ENCODE results near the gene IL1B. TPM values are rescaled to one million over a fixed set of nuclear protein-coding genes. Genes with fewer than 3 reads are reported as not detected.

IL1B gene
- total RNA-seq, 4 donors from 2014 or later = 0.53 to 9.1 TPM; not detected in 2

- Histone ChIP-seq H3K27me3 (no peaks in the 10 kb centered on the region), H3K4me3 (no peak overlapping the region), H3K4me1 (peaks cover 0 to 11% (median 0%) of the 10 kb centered on the region in 4 donors), H3K36me3 (no peaks in the 10 kb centered on the region), H3K9me3 (no peaks in the 10 kb centered on the region), H3K27ac (no peak overlapping the region)
- no peak for DNase-seq
- TF ChIP-seq CTCF (IDR thresholded peaks at IDR 0.05) (no peak), POLR2A (IDR thresholded peaks at IDR 0.05) (no peak)
Measured at GRCh38 chr2:112831946-112832840, 4.4 kb downstream of the IL1B start.

GRCh38 chr2:112831513-112831845, 5.1 kb downstream of the IL1B start:
- TF ChIP-seq POLR2A (IDR thresholded peaks at IDR 0.05) = no peak
- no peak for TF ChIP-seq CTCF (IDR thresholded peaks at IDR 0.05)
- H3K27me3 ChIP-seq = no peaks in the 10 kb centered on the region
- no peak overlapping the region for H3K27ac ChIP-seq
- peaks cover 0 to 11% (median 0%) of the 10 kb centered on the region in 4 donors for H3K4me1 ChIP-seq
- H3K36me3 ChIP-seq = no peaks in the 10 kb centered on the region
- DNase-seq = no peak
- no peak overlapping the region for H3K4me3 ChIP-seq
- no peaks in the 10 kb centered on the region for H3K9me3 ChIP-seq

GRCh38 chr2:112830682-112831512, 5.7 kb downstream of the IL1B start:
- H3K4me1 ChIP-seq = peaks cover 0 to 11% (median 0%) of the 10 kb centered on the region in 4 donors
- no peaks in the 10 kb centered on the region for H3K36me3 ChIP-seq
- no peaks in the 10 kb centered on the region for H3K27me3 ChIP-seq
- no peak overlapping the region for H3K27ac ChIP-seq
- DNase-seq = no peak
- TF ChIP-seq POLR2A (IDR thresholded peaks at IDR 0.05) (no peak), CTCF (IDR thresholded peaks at IDR 0.05) (no peak)
- H3K9me3 ChIP-seq = no peaks in the 10 kb centered on the region
- H3K4me3 ChIP-seq = no peak overlapping the region

- Histone ChIP-seq H3K36me3 (no peaks in the 10 kb centered on the region), H3K4me1 (peaks cover 0 to 11% (median 0%) of the 10 kb centered on the region in 4 donors), H3K9me3 (no peaks in the 10 kb centered on the region), H3K4me3 (no peak overlapping the region), H3K27me3 (no peaks in the 10 kb centered on the region), H3K27ac (no peak overlapping the region)
- no peak for TF ChIP-seq CTCF (IDR thresholded peaks at IDR 0.05)
- no peak for TF ChIP-seq POLR2A (IDR thresholded peaks at IDR 0.05)
- DNase-seq = no peak
Measured at GRCh38 chr2:112829961-112830681, 6.5 kb downstream of the IL1B start.
